Measurements from ENCODE around the gene BCL2L14.
A peak's percentile ranks its signal among the peaks of the same experiment; 100 is the strongest.

The BCL2L14 gene

DNA sequence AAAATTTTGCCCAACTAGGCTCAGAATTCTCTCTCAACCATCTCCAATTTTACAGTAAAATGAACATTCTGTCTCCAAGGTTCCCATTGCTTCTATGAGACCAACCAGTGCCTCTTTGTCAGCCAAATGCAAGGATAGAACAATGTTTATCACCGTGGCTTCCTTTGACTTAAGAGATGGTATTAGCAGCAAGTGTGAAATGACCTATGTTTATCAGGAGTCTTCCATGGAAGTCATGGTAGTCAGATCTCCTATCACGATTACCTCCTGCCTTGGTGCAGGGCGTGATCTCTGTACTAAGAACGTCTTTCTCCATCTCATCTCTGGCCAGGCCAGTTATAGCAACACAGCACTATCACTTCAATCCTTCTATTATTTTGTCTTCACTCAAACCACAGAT is 6.1 kb upstream of the BCL2L14 start:
- TF ChIP-seq, protein P1, sequence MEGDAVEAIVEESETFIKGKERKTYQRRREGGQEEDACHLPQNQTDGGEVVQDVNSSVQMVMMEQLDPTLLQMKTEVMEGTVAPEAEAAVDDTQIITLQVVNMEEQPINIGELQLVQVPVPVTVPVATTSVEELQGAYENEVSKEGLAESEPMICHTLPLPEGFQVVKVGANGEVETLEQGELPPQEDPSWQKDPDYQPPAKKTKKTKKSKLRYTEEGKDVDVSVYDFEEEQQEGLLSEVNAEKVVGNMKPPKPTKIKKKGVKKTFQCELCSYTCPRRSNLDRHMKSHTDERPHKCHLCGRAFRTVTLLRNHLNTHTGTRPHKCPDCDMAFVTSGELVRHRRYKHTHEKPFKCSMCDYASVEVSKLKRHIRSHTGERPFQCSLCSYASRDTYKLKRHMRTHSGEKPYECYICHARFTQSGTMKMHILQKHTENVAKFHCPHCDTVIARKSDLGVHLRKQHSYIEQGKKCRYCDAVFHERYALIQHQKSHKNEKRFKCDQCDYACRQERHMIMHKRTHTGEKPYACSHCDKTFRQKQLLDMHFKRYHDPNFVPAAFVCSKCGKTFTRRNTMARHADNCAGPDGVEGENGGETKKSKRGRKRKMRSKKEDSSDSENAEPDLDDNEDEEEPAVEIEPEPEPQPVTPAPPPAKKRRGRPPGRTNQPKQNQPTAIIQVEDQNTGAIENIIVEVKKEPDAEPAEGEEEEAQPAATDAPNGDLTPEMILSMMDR (IDR thresholded peaks at IDR 0.05), result no peak
- no peak for TF ChIP-seq ZFX (IDR thresholded peaks at IDR 0.05; ENCODE audit: borderline replicate concordance)
- H3K27ac ChIP-seq, result no peak overlapping the region

DNA sequence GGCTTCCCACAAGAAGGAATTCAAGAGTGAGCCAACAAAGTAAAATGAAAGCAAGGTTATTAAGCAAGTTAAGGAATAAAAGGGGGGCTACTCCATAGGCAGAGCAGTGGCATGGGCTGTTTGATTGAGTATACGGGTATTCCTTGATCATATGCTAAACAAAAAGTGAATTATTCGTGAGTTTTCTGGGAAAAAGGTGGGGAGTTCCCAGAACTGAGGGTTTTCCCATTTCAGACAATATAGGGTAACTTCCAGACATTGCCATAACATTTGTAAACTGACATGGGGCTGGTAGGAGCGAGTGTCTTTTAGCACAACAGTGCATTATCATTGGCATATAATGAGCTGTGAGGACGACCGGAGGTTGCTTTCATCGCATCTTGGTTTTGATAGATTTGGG is 2.0 kb upstream of the BCL2L14 start:
- no peak for TF ChIP-seq ZFX (IDR thresholded peaks at IDR 0.05; ENCODE audit: borderline replicate concordance)
- H3K27ac ChIP-seq, result no peak overlapping the region

DNA sequence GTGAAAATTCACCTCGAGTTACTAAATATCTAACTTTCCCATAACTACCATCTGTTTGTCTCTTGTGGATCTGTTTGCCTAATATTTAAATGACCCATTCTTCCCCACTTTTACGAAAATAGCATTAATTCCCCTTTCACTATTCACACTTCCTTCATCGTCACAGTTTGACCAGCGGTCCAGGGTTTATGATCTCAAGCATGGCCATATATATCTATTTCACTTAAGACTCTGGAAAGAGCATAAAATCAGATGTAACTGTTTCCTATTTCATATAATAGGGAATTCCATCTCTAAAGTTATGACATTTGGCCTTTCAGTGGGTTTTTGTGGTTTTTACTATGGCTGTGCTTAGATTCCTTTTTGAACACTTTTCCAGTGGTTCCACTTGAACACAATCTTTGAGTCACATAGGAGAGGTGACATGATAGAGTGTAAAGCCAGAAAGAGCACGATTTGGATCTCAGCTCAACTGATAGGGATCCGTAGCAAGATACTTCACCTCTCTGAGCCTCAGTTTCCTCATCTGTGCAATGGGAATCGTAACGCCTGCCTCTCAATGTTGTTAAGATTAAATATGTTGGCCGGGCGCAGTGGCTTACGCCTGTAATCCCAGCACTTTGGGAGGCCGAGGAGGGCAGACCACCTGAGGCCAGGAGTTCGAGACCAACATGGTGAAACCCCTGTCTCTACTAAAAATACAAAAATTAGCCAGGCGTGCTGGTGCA is 754 bp upstream of the BCL2L14 start:
- peak overlapping the region; percentile 84 for H3K27ac ChIP-seq
- TF ChIP-seq, protein P1 (IDR thresholded peaks at IDR 0.05), result no peak
- no peak for TF ChIP-seq ZFX (IDR thresholded peaks at IDR 0.05; ENCODE audit: borderline replicate concordance)

DNA sequence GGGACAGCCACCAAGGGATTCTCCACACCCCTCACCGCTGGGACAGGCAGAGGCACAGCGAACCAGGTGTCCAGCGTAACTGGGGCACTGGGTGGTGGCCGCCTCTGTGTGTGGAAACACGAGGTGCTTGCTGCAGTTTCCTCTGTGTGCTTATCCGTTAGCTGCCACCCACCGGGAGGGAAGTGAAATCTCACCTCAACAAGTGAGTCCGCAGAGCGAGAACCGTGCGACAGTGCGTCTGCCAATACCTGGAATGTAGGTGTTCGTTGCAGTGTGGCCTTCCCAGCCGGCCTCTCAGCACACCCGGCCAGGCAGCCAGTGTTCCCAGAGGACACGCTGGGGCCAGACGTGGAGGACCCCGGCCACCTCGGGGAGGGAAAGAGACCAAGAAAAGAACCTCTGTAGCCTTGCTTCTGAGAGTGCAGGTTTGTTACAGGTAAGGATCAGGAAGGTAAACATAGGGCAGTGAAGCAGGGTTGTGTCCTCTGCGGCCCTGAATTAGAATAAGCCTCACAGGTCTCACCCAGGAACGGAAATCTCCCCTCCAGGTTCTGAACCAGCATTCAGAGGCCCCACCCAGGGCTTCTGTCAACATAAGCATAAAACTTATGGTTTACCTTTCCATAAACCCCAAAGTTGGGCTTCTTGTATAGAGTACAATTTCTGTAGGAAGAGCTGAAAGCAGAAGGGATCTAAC is 1.5 kb downstream of the BCL2L14 start:
- H3K27ac ChIP-seq, result no peak overlapping the region
- TF ChIP-seq ZFX (IDR thresholded peaks at IDR 0.05; ENCODE audit: borderline replicate concordance), result no peak
- TF ChIP-seq, protein P1 (IDR thresholded peaks at IDR 0.05), result no peak

DNA sequence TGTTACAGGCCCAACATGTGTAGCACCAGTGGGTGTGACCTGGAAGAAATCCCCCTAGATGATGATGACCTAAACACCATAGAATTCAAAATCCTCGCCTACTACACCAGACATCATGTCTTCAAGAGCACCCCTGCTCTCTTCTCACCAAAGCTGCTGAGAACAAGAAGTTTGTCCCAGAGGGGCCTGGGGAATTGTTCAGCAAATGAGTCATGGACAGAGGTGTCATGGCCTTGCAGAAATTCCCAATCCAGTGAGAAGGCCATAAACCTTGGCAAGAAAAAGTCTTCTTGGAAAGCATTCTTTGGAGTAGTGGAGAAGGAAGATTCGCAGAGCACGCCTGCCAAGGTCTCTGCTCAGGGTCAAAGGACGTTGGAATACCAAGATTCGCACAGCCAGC is 8.6 kb downstream of the BCL2L14 start:
- no peak overlapping the region for H3K27ac ChIP-seq
- no peak for TF ChIP-seq ZFX (IDR thresholded peaks at IDR 0.05; ENCODE audit: borderline replicate concordance)
- TF ChIP-seq, protein P1 (IDR thresholded peaks at IDR 0.05), result no peak

DNA sequence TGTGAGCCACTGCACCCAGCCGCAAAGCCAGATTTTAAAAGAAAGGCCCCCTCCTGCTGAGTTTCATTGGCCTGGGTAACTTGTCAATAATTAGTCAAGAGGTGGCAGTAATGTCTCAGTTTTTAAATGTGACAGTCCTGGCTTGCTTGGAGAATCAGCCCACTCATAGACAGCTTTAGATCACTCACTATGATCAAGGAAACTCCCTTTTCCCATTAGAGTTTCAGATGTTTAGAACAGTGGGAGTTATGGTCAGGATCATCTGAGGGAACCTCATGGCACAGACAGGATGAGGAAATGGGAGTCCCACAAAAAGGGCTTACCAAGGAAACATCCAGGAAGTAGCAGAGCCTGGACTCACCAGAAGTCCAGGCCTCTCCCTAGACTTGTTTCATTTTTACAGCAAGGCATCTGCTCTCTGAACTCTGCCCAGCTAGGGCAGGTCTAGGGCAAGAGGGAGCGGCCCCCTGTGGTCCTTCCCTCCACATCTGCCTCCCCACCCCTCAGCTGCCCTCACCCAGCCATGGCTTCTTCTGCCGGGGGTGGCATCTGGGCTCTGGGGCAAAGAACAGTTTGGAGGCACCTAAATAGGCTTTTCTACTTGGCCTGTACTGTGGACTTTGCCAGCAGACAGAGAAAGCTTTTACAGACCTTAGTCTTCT is 11.2 kb downstream of the BCL2L14 start:
- no peak for TF ChIP-seq ZFX (IDR thresholded peaks at IDR 0.05; ENCODE audit: borderline replicate concordance)
- TF ChIP-seq, protein P1 (IDR thresholded peaks at IDR 0.05), result peak; percentile 64
- H3K27ac ChIP-seq, result no peak overlapping the region

DNA sequence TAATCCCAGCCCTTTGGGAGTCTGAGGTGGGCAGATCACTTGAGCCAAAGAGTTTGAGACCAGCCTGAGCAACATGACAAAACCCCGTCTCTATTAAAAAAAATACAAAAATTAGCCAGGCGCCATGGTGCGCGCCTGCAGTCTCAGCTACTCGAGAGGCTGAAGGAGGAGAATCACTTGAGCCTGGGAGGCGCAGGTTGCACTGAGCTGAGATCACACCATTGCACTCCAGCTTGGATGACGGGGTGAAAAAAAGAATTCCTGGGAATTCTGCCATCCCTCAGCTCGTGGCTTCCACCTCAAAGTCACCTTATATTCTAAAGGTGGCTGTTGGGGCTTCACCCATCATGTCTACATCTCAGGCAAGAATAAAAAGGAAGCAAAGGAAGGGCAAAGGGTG is 12.9 kb downstream of the BCL2L14 start:
- no peak overlapping the region for H3K27ac ChIP-seq
- TF ChIP-seq, protein P1 (IDR thresholded peaks at IDR 0.05), result no peak
- no peak for TF ChIP-seq ZFX (IDR thresholded peaks at IDR 0.05; ENCODE audit: borderline replicate concordance)
